K562 (cell line): ENCODE results near the gene FBXO9. TPM values are rescaled to one million over a fixed set of nuclear protein-coding genes. Genes with fewer than 3 reads are reported as not detected.

Experiments
- ATAC-seq: fragments of 200-7000 bp; cut with Tn5 transposase; 3 replicates; pipeline ENCODE4 v1.9.1; 2020; ENCODE audit warnings: moderate library complexity
- BruUV-seq: library from RNA; stranded (reverse); fragments of 400-500 nt; replicated peaks from 2 replicates; lab custom pipeline; 2021; lab: Mats Ljungman, UMichigan
- CTCF ChIA-PET: fragments of 300-600 bp; formaldehyde crosslinking; extraction: SDS; loops from one replicate; lab custom pipeline; 2021; ENCODE audit warnings: low intra/inter-chr PET ratio; lab: Yijun Ruan, JAX
- POLR2A ChIA-PET: fragments of 300-600, 350-650 bp; sonication (Branson Sonifier 250); formaldehyde crosslinking; extraction: SDS; loops from one replicate; lab custom pipeline; 2021; ENCODE audit warnings: antibody characterized with exemption, inconsistent platforms; lab: Yijun Ruan, JAX
- DNase-seq, 4 experiments: peaks; one replicate each; pipeline versions ENCODE4 v3.0.0 to v3.0.0-alpha.2; 2011 to 2018; ENCODE audit warnings: low spot score in 3 of 4, mixed read lengths in 3 of 4; ENCODE audit errors: extremely low read depth in 1 of 4
- FAIRE-seq: peaks from 2 replicates; lab custom pipeline; 2011; peaks lifted over from hg19 to GRCh38; lab: Jason Lieb, UNC
- H2AFZ ChIP-seq: 2 replicates; pipeline ENCODE4 v1.6.0; 2011; ENCODE audit warnings: low read depth, low read length, control low read depth, inconsistent platforms
- H3K27ac ChIP-seq: fragments of 200-600 bp; 3 replicates; pipeline ENCODE4 v1.8.0; 2011; ENCODE audit warnings: low read depth, mild to moderate bottlenecking, control low read depth, inconsistent platforms, low read length, moderate library complexity, mixed read lengths; ENCODE audit errors: extremely low read depth
- H3K27me3 ChIP-seq, 2 experiments: fragments of 300-600 bp in 1 of 2; 2 replicates in 1 of 2; 3 replicates in 1 of 2; pipeline versions ENCODE4 v1.6.0 to v1.8.0; 2011; ENCODE audit warnings: inconsistent platforms in 2 of 2, low read length in 2 of 2, mild to moderate bottlenecking in 1 of 2, mixed read lengths in 1 of 2, moderate library complexity in 1 of 2; ENCODE audit not compliant: control insufficient read depth in 2 of 2, insufficient read depth in 2 of 2
- H3K36me3 ChIP-seq: fragments of 300-600 bp; 3 replicates; pipeline ENCODE4 v1.8.0; 2011; ENCODE audit warnings: mild to moderate bottlenecking, low read length, inconsistent platforms; ENCODE audit not compliant: control insufficient read depth, insufficient read depth
- H3K4me1 ChIP-seq, 2 experiments: fragments of 200-600 bp in 1 of 2; replicated peaks in 1 of 2; 2 replicates in 1 of 2; 3 replicates in 1 of 2; pipeline versions ENCODE4 v1.5.1 to v1.8.0; 2011; ENCODE audit warnings: inconsistent platforms in 2 of 2, low read length in 2 of 2, mild to moderate bottlenecking in 1 of 2, mixed read lengths in 1 of 2, moderate library complexity in 1 of 2; ENCODE audit not compliant: control insufficient read depth in 2 of 2, insufficient read depth in 2 of 2
- H3K4me2 ChIP-seq: 2 replicates; pipeline ENCODE4 v1.6.1; 2011; ENCODE audit warnings: low read length, control low read depth, inconsistent platforms, mixed read lengths; ENCODE audit not compliant: insufficient read depth
- H3K4me3 ChIP-seq: fragments of 200-600 bp; sonication (generic), shearing (Covaris generic); 2 replicates; pipeline ENCODE4 v1.5.1; 2016; ENCODE audit warnings: control low read depth, inconsistent platforms
- H3K79me2 ChIP-seq: fragments of 200-600 bp; 3 replicates; pipeline ENCODE4 v1.8.0; 2011; ENCODE audit warnings: low read length, inconsistent platforms; ENCODE audit not compliant: control insufficient read depth, insufficient read depth
- H3K9ac ChIP-seq, 2 experiments: 2 replicates each; pipeline versions ENCODE4 v1.6.0 to v1.6.1; 2011; ENCODE audit warnings: low read depth in 2 of 2, low read length in 2 of 2, control low read depth in 1 of 2, inconsistent platforms in 1 of 2, mild to moderate bottlenecking in 1 of 2, mixed read lengths in 1 of 2; ENCODE audit not compliant: insufficient read depth in 1 of 2
- H3K9me1 ChIP-seq: one replicate; pipeline ENCODE4 v1.6.0; 2011; ENCODE audit warnings: inconsistent platforms, mild to moderate bottlenecking, low read length, moderate library complexity; ENCODE audit not compliant: control insufficient read depth, insufficient read depth
- H3K9me3 ChIP-seq: replicated peaks from 2 replicates; pipeline ENCODE4 v1.5.1; 2011; ENCODE audit warnings: low read depth, low read length, inconsistent platforms; ENCODE audit not compliant: control insufficient read depth, insufficient read depth
- H4K20me1 ChIP-seq: replicated peaks from 2 replicates; pipeline ENCODE4 v1.6.1; 2011; ENCODE audit warnings: low read length, inconsistent platforms, mixed read lengths; ENCODE audit not compliant: control insufficient read depth, insufficient read depth
- FOXP4 ChIP-seq: sonication (generic); formaldehyde crosslinking; IDR thresholded peaks from 2 replicates; pipeline ENCODE4 v1.8.0; 2022; ENCODE audit warnings: mild to moderate bottlenecking, missing genetic modification reagents, borderline replicate concordance
- SNIP1 ChIP-seq: fragments of 450-650 bp; IDR thresholded peaks from 2 replicates; pipeline ENCODE4 v1.7.1; 2017; ENCODE audit warnings: low read depth, mild to moderate bottlenecking
- TRIM25 ChIP-seq: fragments of 450-650 bp; IDR thresholded peaks from 2 replicates; pipeline ENCODE4 v1.7.0; 2016; ENCODE audit warnings: borderline replicate concordance
- ZNF121 ChIP-seq: sonication (generic); formaldehyde crosslinking; conservative IDR thresholded peaks from 2 replicates; pipeline ENCODE4 v1.8.0; 2022; ENCODE audit warnings: missing genetic modification reagents
- ZNF175 ChIP-seq: fragments of 200-800 bp; sonication (Bioruptor generic); IDR thresholded peaks from 2 replicates; pipeline ENCODE4 v1.6.1; 2016; ENCODE audit warnings: low read depth, mild to moderate bottlenecking, missing genetic modification characterization, missing compliant biosample characterization
- WGBS: fragments of 100-300 bp; shearing (Covaris generic); methylation state at CpG from one replicate; pipeline ENCODE4 v1.1.6; 2016; ENCODE audit warnings: low coverage, mixed read lengths; ENCODE audit not compliant: insufficient coverage; ENCODE audit errors: missing lambda C conversion rate; 5-methylcytosine and 5-hydroxymethylcytosine counted together
- in situ Hi-C: fragments of 300-500 bp; cut with MboI; formaldehyde crosslinking; loops from 4 replicates; pipeline ENCODE4 v1.15.0; 2018; ENCODE audit warnings: inconsistent platforms, mixed read lengths
- intact Hi-C: fragments of 100-400 bp; cut with micrococcal nuclease; formaldehyde crosslinking; loops from 2 replicates; pipeline ENCODE4 v1.14.2; 2022
- polyA plus RNA-seq, 8 experiments: library from polyadenylated mRNA; depleted of rRNA in 4 of 8; stranded (reverse) in 5 of 8; unstranded in 3 of 8; fragments of >200 nt; fragmentation: Nextera tagmentation in 2 of 8; fragmentation: Illumina TruSeq in 1 of 8; extraction: Ambion mirVana in 2 of 8; extraction: Trizol in 1 of 8; gene quantifications; 2 replicates each; pipeline versions ENCODE4 v1.2.1 to v1.2.3, GENCODE V29; 2011 to 2014; ENCODE audit warnings: inconsistent platforms in 1 of 8, missing spikeins in 1 of 8
- total RNA-seq, 7 experiments: library from RNA; depleted of rRNA in 6 of 7; stranded (reverse); fragments of >200 nt in 6 of 7; fragmentation: Illumina TruSeq in 2 of 7; extraction: Trizol in 2 of 7; gene quantifications; 2 replicates each; pipeline versions ENCODE4 v1.2.1 to v1.2.3, GENCODE V29; 2011 to 2021; ENCODE audit warnings: low replicate concordance in 1 of 7
- TF ChIP-seq, protein P1 (sequence below), 2 experiments: fragments of 450-650 bp in 1 of 2; sonication (generic) in 1 of 2; formaldehyde crosslinking in 1 of 2; IDR thresholded peaks in 1 of 2; conservative IDR thresholded peaks in 1 of 2; 2 replicates each; pipeline versions ENCODE4 v1.6.1 to v1.8.1; 2016 to 2023; ENCODE audit warnings: mild to moderate bottlenecking in 2 of 2, moderate library complexity in 2 of 2, inconsistent platforms in 1 of 2, missing genetic modification reagents in 1 of 2
- TF ChIP-seq, protein P2 (sequence below): sonication (generic); formaldehyde crosslinking; IDR thresholded peaks from 2 replicates; pipeline ENCODE4 v1.8.0; 2022; ENCODE audit warnings: missing genetic modification reagents, mild to moderate bottlenecking, borderline replicate concordance

The FBXO9 gene
- total and polyA plus RNA-seq, 9 of the 15 experiments (the other 6 are each of a cell fraction or from before 2014, with no cell fraction given): 10.1 to 85.3 (median 51.4) TPM

DNA sequence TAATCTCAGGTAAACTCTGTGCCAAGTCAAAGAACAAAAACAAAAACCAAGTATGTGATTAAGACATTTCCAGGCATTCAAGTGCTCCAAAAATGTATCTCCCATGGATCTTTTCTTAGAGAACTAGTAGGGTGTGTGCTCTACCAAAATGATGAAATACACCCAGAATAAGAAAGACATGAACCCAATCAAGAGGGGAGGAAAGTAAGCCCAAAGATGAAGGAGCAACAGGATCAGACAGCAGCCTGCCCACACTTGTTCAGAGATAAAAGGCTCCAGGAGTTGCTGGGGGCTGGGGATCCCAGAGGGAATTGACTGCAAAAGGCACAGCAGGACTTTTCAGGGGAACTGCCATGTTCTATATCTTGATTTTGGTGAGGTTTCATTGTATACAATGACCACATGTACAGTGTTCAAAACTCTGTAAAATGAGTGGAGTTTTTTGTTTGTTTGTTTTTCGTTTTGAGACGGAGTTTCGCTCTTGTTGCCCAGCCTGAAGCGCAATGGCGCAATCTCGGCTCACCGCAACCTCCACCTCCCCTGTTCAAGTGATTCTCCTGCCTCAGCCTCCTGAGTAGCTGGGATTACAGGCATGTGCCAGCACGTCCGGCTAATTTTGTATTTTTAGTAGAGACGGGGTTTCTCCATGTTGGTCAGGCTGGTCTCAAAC lies 59.1 kb downstream of the FBXO9 start:
- Histone ChIP-seq H3K4me1 (no peaks in the 10 kb centered on the region), H2AFZ (no peak overlapping the region), H3K9me3 (no peaks in the 10 kb centered on the region), H3K27me3 (peaks cover 8 to 22% of the 10 kb centered on the region in 2 experiments; a peak in 3 of 5 replicates), H3K4me3 (no peak overlapping the region), H3K4me2 (no peak overlapping the region), H4K20me1 (0 out of 2 replicates have a peak, but pooled peaks cover 4% of the 10 kb centered on the region), H3K79me2 (no peaks in the 10 kb centered on the region), H3K36me3 (no peaks in the 10 kb centered on the region), H3K9ac (no peak overlapping the region), H3K9me1 (peaks cover 2% of the 10 kb centered on the region), H3K27ac (no peak overlapping the region)
- ChIA-PET POLR2A (interaction anchor here (0.5 kb wide), 1 partner anchor 194 kb away, joined by 3 read pairs; no protein-coding TSS in a partner anchor), CTCF (no interaction called here)
- in situ Hi-C loops (no loop called here), intact Hi-C loops (no loop called here)
- DNase-seq (no peak), ATAC-seq (no peak), FAIRE-seq (no peak)
- BruUV-seq: no TSS peak
- no peak for TF ChIP-seq FOXP4 (CRISPR knock-in tag)
- no peak for TF ChIP-seq ZNF121 (CRISPR knock-in tag)
- TF ChIP-seq, protein P1, sequence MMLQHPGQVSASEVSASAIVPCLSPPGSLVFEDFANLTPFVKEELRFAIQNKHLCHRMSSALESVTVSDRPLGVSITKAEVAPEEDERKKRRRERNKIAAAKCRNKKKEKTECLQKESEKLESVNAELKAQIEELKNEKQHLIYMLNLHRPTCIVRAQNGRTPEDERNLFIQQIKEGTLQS (IDR thresholded peaks at IDR 0.05): no peak
- TF ChIP-seq, protein P1 (CRISPR knock-in tag; conservative IDR thresholded peaks at IDR 0.05): no peak
- TF ChIP-seq SNIP1: no peak
- TF ChIP-seq TRIM25: no peak
- TF ChIP-seq ZNF175 (CRISPR knock-in tag): no peak
- TF ChIP-seq, protein P2, sequence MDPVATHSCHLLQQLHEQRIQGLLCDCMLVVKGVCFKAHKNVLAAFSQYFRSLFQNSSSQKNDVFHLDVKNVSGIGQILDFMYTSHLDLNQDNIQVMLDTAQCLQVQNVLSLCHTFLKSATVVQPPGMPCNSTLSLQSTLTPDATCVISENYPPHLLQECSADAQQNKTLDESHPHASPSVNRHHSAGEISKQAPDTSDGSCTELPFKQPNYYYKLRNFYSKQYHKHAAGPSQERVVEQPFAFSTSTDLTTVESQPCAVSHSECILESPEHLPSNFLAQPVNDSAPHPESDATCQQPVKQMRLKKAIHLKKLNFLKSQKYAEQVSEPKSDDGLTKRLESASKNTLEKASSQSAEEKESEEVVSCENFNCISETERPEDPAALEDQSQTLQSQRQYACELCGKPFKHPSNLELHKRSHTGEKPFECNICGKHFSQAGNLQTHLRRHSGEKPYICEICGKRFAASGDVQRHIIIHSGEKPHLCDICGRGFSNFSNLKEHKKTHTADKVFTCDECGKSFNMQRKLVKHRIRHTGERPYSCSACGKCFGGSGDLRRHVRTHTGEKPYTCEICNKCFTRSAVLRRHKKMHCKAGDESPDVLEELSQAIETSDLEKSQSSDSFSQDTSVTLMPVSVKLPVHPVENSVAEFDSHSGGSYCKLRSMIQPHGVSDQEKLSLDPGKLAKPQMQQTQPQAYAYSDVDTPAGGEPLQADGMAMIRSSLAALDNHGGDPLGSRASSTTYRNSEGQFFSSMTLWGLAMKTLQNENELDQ (CRISPR knock-in tag): no peak
- WGBS: 22% methylated on average over 10 of the region's 10 CpGs
